GM12875 (cell line): Measurements from ENCODE around the gene AKAP8.
A peak's percentile ranks its signal among the peaks of the same experiment; 100 is the strongest.
"Not testable (repeated sequence)": the region's sequence is repeated elsewhere in the genome, so short reads cannot be mapped to it uniquely, and the experiment has no call there.

Experiments used
- H3K4me3 ChIP-seq: one replicate; pipeline ENCODE4 v1.5.1; 2011; ENCODE audit warnings: low read depth, low read length, control low read depth
- TF ChIP-seq, protein P1 (sequence below): IDR thresholded peaks from 2 replicates; pipeline ENCODE4 v1.5.1; 2011; ENCODE audit warnings: low read depth, mild to moderate bottlenecking, control low read depth, inconsistent platforms, low read length, moderate library complexity, borderline replicate concordance; ENCODE audit not compliant: insufficient read depth

AKAP8 gene

DNA sequence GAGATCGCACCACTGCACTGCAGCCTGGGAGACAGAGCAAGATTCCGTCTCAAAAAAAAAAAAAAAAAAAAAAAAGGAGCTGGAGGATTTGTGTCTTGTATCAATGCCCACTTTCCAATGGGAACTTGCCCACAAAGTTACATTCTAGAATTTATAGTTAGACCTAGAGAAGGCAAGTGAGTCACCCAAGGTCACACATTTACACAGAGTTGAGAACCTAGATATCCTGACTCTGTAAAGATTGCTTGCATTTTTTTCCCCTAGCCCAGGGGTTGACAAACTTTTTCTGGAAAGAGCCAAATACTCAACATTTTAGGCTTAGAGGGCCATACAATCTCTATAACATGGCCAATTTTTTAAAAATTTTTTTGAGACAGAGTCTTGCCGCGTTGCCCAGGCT lies 39.5 kb downstream of the AKAP8 start:
- no peak overlapping the region for H3K4me3 ChIP-seq
- TF ChIP-seq, protein P1, sequence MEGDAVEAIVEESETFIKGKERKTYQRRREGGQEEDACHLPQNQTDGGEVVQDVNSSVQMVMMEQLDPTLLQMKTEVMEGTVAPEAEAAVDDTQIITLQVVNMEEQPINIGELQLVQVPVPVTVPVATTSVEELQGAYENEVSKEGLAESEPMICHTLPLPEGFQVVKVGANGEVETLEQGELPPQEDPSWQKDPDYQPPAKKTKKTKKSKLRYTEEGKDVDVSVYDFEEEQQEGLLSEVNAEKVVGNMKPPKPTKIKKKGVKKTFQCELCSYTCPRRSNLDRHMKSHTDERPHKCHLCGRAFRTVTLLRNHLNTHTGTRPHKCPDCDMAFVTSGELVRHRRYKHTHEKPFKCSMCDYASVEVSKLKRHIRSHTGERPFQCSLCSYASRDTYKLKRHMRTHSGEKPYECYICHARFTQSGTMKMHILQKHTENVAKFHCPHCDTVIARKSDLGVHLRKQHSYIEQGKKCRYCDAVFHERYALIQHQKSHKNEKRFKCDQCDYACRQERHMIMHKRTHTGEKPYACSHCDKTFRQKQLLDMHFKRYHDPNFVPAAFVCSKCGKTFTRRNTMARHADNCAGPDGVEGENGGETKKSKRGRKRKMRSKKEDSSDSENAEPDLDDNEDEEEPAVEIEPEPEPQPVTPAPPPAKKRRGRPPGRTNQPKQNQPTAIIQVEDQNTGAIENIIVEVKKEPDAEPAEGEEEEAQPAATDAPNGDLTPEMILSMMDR: no peak

DNA sequence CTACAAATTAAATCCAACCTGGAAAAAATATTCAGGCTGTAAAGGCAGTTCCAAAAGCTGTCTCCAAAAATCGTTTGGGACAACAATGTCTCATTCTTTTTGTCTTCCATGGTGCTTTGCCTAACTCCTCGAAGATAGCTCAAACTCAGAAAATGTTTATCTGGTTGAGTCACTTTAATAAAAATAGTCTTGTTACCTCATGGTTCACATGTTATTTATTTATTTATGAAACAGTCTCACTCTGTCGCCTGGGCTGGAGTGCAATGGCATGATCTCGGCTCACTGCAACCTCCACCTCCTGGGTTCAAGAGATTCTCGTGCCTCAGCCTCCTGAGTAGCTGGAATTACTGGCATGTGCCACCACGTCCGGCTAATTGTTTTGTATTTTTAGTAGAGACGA lies 42.4 kb downstream of the AKAP8 start:
- no peak overlapping the region for H3K4me3 ChIP-seq
- TF ChIP-seq, protein P1: no peak

DNA sequence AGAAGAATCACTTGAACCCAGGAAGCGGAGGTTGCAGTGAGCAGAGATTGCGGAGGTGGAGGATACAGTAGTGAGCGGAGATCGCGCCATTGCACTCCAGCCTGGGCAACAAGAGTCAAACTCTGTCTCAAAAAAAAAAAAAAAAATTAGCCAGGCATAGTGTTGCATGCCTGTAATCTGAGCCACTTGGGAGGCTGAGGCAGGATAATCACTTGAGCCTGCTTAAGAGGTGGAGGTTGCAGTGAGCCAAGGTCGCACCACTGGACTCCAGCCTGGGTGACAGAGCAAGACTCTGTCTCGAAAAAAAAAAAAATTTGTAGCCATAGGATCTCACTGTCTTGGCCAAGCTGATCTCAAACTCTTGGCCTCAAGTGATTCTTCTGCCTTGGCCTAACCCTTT lies 43.6 kb downstream of the AKAP8 start:
- H3K4me3 ChIP-seq: not testable (repeated sequence)

DNA sequence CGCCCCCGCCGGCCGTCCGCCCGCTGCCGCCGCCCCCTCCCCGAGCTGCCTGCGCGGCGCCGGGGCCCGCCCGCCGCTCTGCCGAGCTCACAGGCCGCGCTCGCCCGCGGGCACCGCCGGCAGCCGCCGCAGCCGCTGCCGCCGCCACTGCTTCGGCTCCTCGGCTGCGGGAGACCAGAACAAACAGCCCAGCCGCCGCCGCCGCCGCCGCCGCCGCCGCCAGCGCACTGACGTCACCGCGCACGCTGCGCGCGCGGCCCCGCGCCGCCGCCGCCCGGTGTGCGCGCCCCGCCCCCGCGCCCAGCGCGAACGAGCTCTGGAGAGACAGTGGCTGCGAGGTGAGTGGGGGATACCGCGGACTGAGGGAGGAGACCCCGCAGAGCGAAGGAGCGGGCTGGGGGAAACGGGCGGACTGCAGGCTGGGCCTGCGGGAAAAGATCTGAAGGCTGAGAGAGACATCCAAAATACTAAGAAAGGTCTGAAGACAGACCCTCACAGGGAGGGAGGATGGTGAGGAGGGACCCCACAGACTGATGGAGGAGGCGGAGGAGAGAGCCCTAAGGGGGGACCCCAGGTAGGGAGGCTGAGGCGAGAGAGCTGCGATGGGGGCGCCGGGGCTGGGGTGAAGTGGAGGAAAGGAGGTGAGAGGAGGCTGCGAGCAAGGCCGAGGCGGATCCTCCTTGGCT lies 47.1 kb downstream of the AKAP8 start, which contains the start of gene BRD4:
TSS of gene BRD4 (minus strand) at position 229 of the 686 bp plus-strand sequence. CDS start 59,440 bp downstream, outside the sequence.
- H3K4me3 ChIP-seq: peak within 1 kb of the TSS; percentile 97
- TF ChIP-seq, protein P1: no peak

DNA sequence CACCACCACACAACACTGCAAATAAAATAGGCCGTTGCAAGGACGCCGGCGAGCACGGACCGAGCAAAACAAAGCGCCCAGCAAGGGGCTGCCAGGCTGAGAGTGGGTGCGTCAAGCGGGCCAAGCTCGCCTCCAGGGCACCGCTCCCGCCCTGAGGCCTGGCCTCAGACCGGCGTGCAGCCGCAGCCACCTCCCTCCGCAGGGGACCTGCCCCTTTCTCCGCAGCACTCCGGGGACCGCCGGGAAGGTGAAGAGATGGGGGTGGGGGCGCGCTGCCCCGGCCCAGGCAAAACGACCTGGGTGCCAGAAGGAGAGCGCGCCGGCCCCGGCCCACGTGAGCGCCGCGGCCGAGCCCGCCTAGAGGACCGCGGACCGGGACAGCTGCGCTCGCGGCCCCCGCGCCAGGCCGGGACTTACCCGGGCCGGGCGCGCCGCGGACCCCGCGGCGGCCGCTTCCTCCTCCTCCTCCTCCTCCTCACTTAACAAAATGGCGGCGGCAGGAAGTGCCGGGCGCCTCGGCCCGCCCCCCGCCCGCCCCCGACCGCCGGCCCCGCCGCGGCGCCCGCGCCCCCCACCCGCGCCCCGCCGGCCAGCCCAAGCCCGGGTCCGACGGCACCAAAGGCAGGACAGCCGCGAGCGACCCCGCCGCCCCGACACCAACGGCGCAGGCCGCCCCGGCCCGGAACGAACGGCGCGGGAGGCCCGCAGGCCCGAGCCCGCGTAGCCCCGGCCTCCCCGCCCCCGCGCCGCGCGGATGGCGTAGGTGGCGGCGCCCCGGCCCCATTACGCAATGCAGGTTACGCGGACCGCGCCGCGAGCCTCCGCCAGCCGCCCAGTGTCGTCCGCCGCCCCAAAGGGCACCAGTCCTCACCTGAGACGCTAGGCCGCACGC lies 47.9 kb downstream of the AKAP8 start:
- TF ChIP-seq, protein P1: no peak
- H3K4me3 ChIP-seq: peak overlapping the region; percentile 97

DNA sequence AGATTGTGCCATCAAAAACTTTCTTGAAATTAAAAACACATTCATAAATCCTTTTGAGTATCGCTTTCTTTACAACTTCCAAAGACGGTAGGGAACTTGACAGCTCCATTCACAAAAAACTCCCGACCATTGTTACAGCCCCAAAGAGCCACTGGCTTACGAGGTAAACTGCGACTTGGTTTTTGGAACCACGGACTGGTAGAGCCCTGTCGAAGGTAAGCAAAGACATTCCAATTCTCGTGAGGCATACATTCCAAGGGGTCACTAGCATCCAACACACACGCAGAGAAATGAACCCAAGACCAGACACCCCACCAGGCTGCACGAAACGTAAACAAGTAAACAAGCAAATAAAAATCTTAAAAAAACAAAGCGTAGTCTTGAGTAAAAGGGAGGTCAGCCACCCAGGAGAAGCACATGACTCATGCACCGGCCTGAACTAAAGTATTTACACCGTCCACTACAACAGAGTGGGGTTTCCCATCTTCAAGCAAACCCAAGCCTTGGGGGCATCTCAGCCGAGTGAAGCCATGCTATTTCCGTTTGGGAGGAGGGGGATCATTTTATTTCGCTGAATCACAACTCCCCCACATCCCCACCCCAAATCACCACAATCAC lies 48.7 kb downstream of the AKAP8 start:
- TF ChIP-seq, protein P1: no peak
- H3K4me3 ChIP-seq: peak overlapping the region; percentile 97

DNA sequence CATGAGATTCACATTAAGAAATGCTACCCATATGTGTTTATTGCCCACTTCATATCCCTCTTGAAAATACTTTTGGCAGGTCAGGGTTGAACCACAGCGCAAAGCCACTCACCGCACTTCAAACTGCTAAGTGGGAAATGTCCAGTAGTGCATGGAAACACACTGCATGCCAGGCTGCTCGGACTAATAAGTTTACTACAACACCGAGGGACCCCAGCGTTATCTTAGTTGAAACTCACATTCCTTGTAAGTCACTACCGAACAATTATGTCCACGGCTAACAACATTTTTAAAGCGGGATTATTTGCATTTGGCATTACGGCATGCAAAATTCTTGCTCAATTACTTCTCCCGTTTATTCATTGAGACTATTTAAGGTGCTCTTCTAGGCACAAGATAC lies 51.3 kb downstream of the AKAP8 start:
- TF ChIP-seq, protein P1: no peak
- H3K4me3 ChIP-seq: no peak overlapping the region
